Esophagus muscularis mucosa (tissue), 4 donors: Measurements from ENCODE around the gene SND1.

ENCODE experiments used
- EP300 ChIP-seq: sonication (generic); formaldehyde crosslinking; IDR thresholded peaks from one replicate; pipeline ENCODE4 v1.6.1; 2017; ENCODE audit warnings: antibody characterized with exemption
- POLR2A ChIP-seq: fragments of 450-650 bp; IDR thresholded peaks from one replicate; pipeline ENCODE4 v1.6.1; 2017; ENCODE audit warnings: antibody characterized with exemption, moderate library complexity, mild to moderate bottlenecking, low read depth
- POLR2AphosphoS5 ChIP-seq, 2 donors: sonication (generic); formaldehyde crosslinking; IDR thresholded peaks; one replicate each; pipeline ENCODE4 v1.6.1; 2017; ENCODE audit warnings: antibody characterized with exemption in 2 of 2
- TF ChIP-seq, protein P1 (sequence below), 3 experiments: fragments of 200-600 bp in 2 of 3; fragments of 450-650 bp in 1 of 3; sonication (generic) in 2 of 3; IDR thresholded peaks; one replicate each; pipeline ENCODE4 v1.5.1; 2017 to 2019; ENCODE audit warnings: antibody characterized with exemption in 3 of 3, mild to moderate bottlenecking in 2 of 3, moderate library complexity in 1 of 3

DNA sequence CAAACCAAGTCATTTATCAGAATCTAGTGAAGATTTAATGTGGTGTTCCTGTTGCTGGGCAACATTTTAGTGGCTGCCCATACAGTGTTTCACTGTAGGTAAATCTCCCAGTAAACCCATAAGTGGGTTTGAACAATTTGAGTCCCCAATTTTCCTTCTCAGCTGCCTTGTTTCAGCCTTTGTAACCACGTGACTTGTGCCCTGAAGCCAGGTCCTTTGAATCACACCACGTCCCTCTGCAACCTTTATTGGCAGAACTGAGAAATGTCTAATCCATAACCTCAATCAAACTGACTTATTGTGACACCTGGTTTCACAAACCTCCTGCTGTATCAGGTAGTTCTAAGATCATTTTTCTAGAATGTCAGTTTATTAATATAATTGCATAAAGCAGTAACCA lies 30.1 kb downstream of the SND1 start:
- TF ChIP-seq, protein P1, sequence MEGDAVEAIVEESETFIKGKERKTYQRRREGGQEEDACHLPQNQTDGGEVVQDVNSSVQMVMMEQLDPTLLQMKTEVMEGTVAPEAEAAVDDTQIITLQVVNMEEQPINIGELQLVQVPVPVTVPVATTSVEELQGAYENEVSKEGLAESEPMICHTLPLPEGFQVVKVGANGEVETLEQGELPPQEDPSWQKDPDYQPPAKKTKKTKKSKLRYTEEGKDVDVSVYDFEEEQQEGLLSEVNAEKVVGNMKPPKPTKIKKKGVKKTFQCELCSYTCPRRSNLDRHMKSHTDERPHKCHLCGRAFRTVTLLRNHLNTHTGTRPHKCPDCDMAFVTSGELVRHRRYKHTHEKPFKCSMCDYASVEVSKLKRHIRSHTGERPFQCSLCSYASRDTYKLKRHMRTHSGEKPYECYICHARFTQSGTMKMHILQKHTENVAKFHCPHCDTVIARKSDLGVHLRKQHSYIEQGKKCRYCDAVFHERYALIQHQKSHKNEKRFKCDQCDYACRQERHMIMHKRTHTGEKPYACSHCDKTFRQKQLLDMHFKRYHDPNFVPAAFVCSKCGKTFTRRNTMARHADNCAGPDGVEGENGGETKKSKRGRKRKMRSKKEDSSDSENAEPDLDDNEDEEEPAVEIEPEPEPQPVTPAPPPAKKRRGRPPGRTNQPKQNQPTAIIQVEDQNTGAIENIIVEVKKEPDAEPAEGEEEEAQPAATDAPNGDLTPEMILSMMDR (IDR thresholded peaks at IDR 0.05), result no peak
- no peak for TF ChIP-seq POLR2A
- TF ChIP-seq POLR2AphosphoS5 (IDR thresholded peaks at IDR 0.05), result no peak
- no peak for TF ChIP-seq EP300
